Inflammatory macrophage (primary cell): Measurements from ENCODE around the gene IPO9.
A peak's percentile ranks its signal among the peaks of the same experiment; 100 is the strongest.
"Not testable (repeated sequence)": the region's sequence is repeated elsewhere in the genome, so short reads cannot be mapped to it uniquely, and the experiment has no call there.

Experiments
- DNase-seq, 2 donors: peaks; one replicate each; pipeline ENCODE4 v3.0.0-alpha.2; 2020 to 2022

Gene IPO9

DNA sequence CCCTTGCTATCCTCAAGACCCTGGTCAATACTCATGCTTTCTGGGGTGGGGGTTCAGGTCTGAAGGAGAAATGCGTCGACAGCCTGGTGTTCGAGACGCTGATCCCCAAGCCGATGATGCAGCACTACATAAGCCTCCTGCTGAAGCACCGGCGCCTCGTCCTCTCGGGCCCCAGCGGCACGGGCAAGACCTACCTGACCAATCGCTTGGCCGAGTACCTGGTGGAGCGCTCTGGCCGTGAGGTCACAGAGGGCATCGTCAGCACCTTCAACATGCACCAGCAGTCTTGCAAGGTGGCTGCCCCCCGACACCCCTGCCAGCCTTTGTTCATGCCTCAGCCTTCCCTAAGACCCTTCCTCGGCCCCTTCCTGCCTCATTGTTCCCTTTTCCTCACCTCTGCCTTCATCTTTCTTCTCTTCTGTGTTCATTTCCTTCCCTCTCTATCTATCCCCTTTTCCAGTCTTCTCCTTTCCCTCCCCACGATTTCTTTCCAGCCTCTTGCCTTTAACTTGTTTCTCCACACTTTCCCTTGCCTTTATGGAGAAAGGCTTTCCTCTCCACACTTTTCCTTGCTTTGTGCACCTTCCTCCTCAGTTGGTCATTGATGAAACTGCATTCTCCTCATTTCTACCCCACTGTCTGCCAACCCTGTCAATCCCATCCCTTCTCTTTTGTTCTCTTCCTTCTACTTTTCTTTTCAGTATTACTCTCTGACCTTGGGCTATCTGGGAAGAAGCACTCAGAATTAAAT, 18.3 kb upstream of the IPO9 start:
- no peak for DNase-seq

GRCh38 chr1:201813226-201813625, 15.7 kb upstream of the IPO9 start:
- DNase-seq = no peak

GRCh38 chr1:201816309-201816854, 12.6 kb upstream of the IPO9 start:
- peak; percentile 5 to 37 for DNase-seq

DNA sequence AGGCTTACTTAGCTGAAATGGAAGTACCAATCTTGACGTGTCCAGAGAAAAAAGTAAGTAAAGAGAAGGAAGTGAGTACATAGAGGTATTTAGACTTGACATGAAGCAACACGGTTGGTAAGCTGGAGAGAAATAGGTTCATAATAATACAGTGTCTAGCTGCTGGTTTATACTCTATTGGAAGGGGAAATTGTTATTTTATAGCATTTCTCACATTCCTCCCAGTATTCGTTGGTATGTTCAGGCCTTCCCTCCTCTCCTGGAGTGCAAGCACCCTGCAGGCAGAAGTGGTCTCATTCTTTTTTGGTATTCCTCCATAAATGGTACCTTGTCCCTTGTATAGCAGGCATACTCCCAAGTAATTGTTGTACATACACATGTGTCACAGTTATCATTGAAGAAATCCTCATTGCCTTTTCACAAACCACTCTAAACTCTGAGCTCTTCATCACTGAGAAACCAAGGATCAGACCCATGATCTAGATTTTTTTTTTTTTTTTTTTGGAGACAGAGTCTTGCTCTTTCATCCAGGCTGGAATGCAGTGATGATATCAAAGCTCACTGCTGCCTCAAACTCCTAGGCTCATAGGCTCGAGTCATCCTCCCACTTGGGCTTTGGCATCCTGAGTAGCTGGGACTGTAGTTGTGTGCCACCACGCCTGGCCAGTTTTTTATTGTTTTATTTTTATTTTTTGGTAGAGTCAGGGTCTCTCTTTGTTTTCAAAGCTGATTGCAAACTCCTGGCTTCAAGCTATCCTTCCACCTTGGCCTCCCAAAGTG, 9.8 kb upstream of the IPO9 start:
- no peak for DNase-seq

GRCh38 chr1:201820413-201820812, 8.5 kb upstream of the IPO9 start:
- DNase-seq = no peak

DNA sequence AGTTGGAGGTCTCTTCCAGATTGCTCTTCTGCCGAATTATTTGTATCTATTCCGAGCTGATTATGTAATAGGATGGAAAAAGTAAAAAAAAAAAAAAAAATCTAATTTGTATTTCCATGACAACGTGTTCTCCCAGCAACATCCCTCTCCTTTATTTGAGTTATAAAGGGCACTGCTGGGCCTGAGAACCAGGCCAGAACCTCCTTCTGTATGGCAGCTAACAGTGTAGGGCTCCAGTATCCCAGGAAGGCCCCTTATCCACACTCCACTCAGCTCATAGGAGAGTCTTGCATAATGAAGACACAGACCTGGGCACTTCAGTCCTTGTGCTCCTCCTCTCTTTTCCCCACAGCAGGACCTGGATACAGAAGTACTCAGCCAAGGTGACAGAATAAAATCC, 3.7 kb upstream of the IPO9 start:
- no peak for DNase-seq

DNA sequence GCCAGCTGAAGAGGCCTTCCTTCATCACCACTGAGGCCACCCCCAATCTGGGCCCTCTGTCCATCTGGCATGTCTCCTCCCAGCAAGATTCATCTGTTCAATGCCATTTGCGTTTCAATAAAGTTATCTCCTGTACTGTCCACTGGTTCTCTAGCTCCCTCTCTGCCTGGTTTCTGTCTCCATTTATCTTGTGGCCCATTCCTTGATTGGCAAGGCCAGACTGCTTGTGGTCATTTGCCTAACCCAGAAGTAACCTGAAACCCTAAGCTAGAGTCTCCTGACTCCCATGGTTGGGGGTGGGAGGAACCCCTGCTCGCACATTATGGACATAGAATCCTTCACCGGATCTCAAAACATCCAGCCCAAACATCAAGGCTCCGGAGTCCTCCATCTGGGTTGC, 2.1 kb upstream of the IPO9 start:
- DNase-seq = no peak

DNA sequence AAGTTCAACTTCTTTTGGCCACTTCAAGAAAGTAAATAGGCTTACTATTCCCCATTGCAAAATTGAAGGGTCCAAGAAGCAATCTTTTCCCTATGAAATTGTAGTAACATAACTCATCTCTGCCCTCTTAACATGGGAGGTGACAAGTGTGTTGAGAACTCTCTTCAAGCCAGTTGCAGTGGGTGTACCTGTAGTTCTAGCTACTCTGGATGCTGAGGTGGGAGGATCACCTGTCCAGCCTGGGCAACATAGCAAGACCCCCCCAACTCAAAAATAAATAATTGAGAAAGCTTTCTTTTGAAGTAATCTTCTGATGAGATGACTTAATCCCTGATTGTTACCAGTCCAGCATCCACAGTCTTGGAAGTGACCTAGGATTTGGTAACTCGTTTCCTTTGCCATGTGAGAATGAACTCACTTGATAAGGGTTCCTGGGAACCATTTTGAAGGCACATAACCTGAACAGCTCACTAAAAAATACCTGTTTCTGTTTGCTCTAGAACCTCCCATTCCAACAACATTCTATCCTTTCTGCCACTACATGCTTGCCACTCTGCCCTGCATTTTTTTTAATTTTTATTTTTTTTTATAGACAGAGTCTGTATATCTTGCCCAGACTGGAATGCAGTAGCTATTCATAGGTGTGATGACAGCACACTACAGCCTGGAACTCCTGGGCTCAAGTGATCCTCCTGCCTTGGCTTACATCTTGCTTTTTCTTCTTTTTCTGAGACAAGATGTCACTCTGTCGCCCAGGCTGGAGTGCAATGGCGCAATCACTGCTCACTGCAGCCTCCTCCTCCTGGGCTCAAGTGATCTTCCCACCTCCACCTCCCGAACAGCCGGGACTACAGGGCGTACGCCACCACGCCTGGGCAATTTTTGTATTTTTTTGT, 1.4 kb upstream of the IPO9 start:
- no peak for DNase-seq

DNA sequence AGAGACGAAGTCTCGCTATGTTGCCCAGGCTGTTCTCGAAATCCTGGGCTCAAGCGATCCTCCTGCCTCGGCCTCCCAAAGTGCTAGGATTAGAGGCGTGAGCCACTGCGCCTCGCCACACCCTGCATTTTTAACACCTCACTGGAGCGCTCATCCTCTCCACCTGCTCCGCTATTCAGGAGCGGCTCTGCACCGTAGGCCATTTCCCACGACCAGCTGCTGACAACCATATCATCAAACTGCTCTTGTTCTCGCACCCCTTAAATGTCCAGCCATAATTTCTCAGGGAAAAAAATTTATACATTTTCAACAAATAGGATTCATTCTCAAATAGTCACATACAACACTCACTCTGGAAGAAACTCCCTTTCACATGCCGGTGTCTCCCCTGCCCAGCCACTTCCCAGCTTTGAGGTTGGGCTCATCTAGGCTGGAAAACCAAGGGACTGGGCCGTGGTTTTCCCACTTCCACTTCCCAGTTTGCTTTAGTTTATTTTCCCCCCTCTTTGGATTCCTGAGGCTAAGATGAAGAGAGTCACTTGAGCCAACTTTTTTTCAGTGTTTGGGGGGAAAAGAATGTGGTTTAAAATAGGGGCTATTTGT, 639 bp upstream of the IPO9 start:
- no peak for DNase-seq

DNA sequence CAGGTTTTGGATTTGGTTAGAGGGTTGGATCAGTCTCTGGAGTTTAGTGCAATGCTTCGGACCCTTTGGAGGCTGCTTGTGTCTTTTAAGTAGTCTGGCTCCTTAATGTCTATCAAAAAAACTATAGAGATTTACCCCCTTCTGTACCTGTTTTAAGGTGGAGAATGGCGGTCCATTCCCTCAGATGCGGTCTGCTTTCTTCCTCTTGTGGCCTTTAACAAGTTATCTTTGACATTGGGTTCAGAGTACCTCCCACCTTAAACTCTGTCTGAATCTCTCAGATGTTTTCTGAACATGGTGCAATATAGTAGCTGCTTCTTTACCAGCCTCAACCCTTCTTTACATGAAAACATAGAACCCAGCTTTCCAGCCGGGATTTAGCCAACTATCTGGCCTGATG, 2.4 kb downstream of the IPO9 start:
- no peak for DNase-seq

- no peak for DNase-seq
These were observed 5.7 kb downstream of the IPO9 start for GRCh38 chr1:201834621-201835020.

DNA sequence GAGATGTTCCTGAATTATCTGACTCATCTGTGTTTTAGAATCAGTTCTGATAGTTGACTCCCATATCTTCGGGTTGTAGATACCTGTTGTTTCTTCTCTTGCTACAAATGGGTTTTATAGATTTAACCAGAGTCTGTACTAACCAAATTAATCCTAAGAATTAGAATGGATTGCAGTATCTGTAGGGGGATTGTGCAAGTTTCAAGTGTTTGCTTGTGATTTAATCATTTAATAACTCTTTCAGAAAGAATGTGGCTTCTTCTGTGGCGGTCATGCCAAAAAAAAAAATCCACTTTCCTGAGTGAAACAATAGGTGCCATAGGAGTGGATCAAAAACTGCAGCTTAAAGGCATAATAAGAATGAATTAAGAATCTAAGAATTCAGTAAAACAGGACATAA, 9.4 kb downstream of the IPO9 start:
- no peak for DNase-seq

- not testable (repeated sequence) for DNase-seq
These were observed 10.1 kb downstream of the IPO9 start for GRCh38 chr1:201839089-201839488.

DNA sequence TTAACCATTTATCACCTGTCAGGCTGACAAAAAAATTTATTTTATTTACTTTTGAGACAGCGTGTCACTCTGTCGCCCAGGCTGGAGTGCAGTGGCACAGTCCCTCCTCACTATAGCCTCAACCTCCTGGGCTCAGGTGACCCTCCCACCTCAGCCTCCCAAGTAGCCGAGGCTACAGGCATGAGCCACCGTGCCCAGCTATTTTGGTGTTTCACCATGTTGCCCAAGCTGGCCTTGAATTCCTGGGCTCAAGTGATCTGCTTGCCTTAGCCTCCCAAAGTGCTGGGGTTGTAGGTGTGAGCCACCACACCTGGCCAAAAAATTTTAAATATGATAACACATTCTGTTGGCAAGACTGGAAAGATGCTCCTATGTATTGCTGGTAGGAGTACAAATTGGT, 11.1 kb downstream of the IPO9 start:
- DNase-seq = no peak

GRCh38 chr1:201840490-201840889, 11.5 kb downstream of the IPO9 start:
- DNase-seq = no peak

DNA sequence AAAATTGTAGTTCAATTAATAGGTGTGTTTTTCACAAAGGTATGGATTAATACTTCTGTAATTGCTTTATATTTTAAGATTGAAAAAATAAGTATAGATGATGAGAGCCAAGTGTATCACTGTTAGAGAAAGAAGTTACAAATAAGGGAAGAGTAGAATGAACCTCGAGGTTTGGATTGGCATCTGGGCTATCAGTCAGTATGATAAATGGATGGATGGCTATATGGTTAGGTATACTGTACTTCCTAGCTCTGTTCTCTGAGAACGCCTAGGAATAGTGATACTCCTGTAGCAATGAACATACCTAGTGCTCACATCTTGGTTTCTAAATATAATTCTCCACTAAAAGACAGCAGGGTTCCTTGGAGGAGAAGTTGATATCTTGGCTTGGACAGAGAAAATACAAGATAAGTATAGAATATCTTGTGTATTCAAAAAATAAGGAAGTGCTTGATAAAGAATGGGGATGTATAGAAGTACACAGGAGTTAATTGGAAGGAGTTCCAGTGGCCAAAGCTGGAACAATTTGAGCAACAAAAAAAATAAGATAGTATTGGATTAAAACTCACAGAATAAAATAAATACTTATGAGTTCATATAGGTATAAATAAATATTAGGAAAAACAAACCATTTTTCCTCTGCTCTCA, 12.4 kb downstream of the IPO9 start:
- peak in 1 of 2 donors; percentile 6 for DNase-seq

DNA sequence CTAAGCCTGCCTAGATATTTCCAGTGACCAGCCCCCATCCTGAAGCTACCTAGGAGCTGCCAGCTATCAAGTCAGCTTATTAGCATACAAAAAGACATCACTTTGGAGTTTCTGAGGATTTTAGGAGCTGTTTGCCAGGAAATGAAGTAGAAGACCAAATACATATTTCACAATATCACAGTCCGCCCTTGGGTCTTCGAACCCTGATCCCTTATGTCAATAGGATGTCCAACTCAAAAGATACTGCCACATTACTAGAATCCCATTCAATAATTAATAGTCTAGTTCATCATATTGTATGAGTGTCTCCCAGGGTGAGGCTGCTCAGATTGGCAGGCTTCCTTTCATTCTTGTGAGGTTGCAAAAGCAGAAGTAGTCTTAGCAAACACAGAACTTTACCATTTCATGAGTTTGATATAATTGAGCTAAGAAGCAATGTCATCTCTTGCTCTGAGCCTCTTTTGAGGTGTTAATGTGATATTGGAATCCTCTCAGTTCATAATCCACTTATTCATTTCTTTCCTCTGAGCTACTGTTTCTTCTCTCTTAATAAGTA, 13.6 kb downstream of the IPO9 start:
- peak; percentile 28 to 52 for DNase-seq

GRCh38 chr1:201845331-201846083, 16.6 kb downstream of the IPO9 start:
- DNase-seq = no peak

DNA sequence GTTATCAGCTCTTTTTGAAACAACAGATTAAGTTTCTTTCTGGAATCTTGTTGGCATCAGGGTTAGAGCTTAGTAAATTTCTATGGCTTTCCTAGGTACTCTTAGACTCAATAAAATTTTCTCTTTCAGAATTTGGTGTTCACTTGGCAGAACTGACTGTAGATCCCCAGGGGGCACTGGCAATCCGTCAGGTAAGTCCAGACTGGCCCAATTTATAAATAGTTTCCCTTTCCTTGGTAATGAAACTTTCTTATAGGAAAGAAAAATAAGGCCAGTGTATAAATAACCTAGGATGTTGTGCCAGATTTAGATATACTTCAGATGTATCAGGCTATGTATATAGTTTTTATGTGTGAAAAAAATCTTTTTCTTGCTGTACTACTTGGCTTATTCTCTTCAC, 18.2 kb downstream of the IPO9 start:
- DNase-seq = no peak

GRCh38 chr1:201848230-201848629, 19.3 kb downstream of the IPO9 start:
- no peak for DNase-seq
